ENCODE measurements around the gene LRRFIP1. TPM values are rescaled to one million over a fixed set of nuclear protein-coding genes. Genes with fewer than 3 reads are reported as not detected.
"Not testable (repeated sequence)": the region's sequence is repeated elsewhere in the genome, so short reads cannot be mapped to it uniquely, and the experiment has no call there.

LRRFIP1 gene
- total RNA-seq, 2 experiments from 2014 or later = 189 to 207 TPM

DNA sequence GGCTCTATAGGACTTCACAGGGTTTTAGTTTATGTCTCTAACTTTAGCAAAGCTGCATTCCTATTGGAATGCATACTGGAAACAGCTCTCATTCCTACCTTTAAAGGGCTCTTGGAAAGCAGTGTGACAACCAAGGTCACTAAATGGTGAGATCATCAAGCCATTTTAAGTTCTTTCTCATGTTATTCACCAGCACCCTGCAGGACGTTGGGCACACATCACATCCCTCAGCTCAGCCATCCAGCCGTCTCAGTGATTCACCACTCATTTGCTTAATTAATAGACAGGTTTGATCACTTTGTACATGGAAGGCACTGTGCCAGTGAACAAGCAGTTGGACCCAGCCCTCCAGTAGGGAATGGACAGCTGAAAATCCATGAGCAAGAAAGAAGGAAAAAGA is 139.0 kb downstream of the LRRFIP1 start:
- DNase-seq (no peak), ATAC-seq (no peak)
- H3K27me3 Mint-ChIP-seq (ENCODE audit: low read depth) = no peaks in the 10 kb centered on the region
- H3K9me3 Mint-ChIP-seq (ENCODE audit: insufficient read depth) = no peaks in the 10 kb centered on the region
- H3K4me1 Mint-ChIP-seq (ENCODE audit: low read depth) = no peaks in the 10 kb centered on the region
- H3K27ac Mint-ChIP-seq = no peak overlapping the region
- peaks cover 61% of the 10 kb centered on the region for H3K36me3 Mint-ChIP-seq (ENCODE audit: low read depth)
- ChIA-PET POLR2A (no interaction called here), CTCF (interaction anchor here (0.8 kb wide), 1 partner anchor 94 kb away, joined by 3 read pairs; no protein-coding TSS in a partner anchor)
- H3K4me3 Mint-ChIP-seq = no peak overlapping the region

DNA sequence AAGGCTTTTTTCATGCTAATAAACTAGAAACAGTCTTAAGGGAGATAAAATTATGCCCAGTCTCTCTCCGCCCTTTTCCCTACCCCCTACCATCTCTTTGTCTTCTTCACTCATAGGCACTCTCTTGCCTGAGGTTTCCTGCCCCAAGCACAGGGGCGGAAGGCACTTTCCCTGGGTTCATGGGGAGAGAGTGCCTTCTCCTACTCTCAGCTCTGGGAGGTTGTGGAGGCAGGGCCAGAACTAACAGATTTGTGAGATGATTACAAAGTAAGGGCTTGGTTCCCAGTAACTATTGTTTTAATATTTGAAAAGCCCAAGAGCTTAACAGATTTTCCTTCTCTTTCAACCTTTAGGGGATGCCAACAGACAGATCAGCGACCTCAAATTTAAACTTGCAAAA is 145.1 kb downstream of the LRRFIP1 start:
- POLR2A ChIA-PET = no interaction called here
- DNase-seq (no peak), ATAC-seq (no peak)
- no peaks in the 10 kb centered on the region for H3K9me3 Mint-ChIP-seq (ENCODE audit: insufficient read depth)
- CTCF ChIA-PET = interaction anchor here (1.9 kb wide), 1 partner anchor 27 kb away, joined by 7 read pairs; no protein-coding TSS in a partner anchor
- H3K4me3 Mint-ChIP-seq = no peak overlapping the region
- H3K36me3 Mint-ChIP-seq (ENCODE audit: low read depth) = peaks cover 61% of the 10 kb centered on the region
- no peaks in the 10 kb centered on the region for H3K4me1 Mint-ChIP-seq (ENCODE audit: low read depth)
- no peak overlapping the region for H3K27ac Mint-ChIP-seq
- H3K27me3 Mint-ChIP-seq (ENCODE audit: low read depth) = no peaks in the 10 kb centered on the region

DNA sequence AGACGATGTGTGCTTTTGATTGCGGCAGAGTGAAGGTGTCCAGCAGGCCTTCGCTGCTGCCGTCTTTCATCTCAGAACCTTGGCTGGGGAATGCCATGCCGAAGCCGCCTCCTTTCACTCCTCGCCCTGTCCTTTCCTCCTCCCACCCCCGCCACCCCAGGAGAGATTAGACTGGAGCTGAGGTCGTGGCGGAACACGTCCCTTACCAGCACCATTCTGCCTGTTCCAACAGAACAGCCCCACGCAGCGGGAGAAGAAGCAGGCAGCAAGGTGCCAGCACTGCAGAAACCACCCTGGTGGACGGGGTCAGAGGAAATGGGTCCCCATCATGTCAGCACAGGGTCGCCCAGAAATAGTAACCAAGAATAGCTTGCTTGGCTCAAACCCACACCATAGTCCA is 146.4 kb downstream of the LRRFIP1 start:
- H3K36me3 Mint-ChIP-seq (ENCODE audit: low read depth) = peaks cover 65% of the 10 kb centered on the region
- CTCF ChIA-PET = interaction anchor here (0.8 to 2.1 kb wide), 6 partner anchors 13 to 261 kb away, joined by 3 to 8 read pairs (median 4); no protein-coding TSS in a partner anchor
- H3K27ac Mint-ChIP-seq = no peak overlapping the region
- DNase-seq (no peak), ATAC-seq (no peak)
- H3K4me1 Mint-ChIP-seq (ENCODE audit: low read depth) = no peaks in the 10 kb centered on the region
- POLR2A ChIA-PET = no interaction called here
- no peaks in the 10 kb centered on the region for H3K9me3 Mint-ChIP-seq (ENCODE audit: insufficient read depth)
- no peaks in the 10 kb centered on the region for H3K27me3 Mint-ChIP-seq (ENCODE audit: low read depth)
- no peak overlapping the region for H3K4me3 Mint-ChIP-seq

DNA sequence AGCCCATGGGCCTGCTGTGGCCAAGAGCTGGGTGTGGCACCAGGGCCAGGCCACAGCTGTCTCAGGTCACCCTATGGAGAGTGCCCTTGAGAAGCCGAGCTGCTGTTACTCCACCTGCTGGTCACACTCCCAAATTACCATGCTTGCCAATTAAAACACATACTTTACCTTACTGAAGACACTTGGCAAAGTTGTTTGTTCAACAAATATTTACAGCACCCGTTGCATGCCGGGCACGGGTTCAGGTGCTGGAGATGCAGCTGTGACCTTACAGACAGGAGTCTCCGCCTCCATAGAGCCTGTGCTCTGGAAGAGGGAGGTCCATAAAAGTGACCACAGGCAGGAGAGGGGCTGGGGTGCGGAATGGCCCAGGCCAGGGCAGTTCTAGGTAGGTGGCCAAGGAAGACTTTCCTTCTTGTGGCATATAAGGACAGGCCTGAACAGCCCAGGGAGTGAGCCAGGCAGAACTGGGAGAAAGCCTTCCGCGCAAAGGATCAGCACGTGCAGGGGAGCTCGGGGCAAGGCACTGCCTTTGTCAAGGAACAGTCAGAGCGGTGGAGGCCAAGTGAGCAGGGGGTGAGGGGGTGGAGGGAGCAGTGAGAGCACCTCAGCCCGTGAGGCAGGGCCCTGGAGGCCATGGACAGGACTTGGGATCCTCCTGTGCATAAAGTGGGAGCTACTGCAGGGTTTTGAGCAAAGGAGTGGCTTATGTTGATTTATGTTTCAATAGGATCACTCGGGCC is 147.6 kb downstream of the LRRFIP1 start:
- Mint-ChIP-seq H3K9me3 (ENCODE audit: insufficient read depth) (no peaks in the 10 kb centered on the region), H3K27me3 (ENCODE audit: low read depth) (no peaks in the 10 kb centered on the region), H3K4me3 (no peak overlapping the region), H3K36me3 (ENCODE audit: low read depth) (peaks cover 65% of the 10 kb centered on the region), H3K27ac (peak overlapping the region; percentile 39), H3K4me1 (ENCODE audit: low read depth) (no peaks in the 10 kb centered on the region)
- CTCF ChIA-PET = interaction anchor here (0.6 to 2.1 kb wide), 11 partner anchors 8 to 262 kb away, joined by 3 to 12 read pairs (median 3); no protein-coding TSS in a partner anchor
- POLR2A ChIA-PET = no interaction called here
- DNase-seq = peak; percentile 65
- peak; percentile 79 for ATAC-seq

DNA sequence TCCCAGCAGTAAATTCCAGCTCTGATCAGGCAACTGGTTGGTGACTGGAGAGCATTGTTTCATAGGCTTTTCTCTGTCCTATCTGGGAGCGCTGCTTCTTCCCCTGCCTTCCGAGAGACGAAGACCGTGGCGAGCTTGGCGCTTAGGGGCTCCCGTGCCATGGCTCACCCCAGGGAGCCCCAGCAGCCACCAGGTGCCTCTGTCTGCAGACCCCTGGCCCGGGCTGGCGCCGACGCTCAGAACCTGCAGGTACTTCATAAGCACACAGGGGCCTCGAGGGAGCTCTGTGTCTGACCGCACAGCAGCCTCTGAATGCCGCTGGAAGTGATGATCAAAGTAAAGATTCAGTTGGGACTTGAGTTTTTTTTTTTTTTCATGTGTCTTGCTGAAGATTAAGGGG is 152.1 kb downstream of the LRRFIP1 start:
- DNase-seq (no peak), ATAC-seq (no peak)
- no peak overlapping the region for H3K4me3 Mint-ChIP-seq
- H3K36me3 Mint-ChIP-seq (ENCODE audit: low read depth) = peaks cover 81% of the 10 kb centered on the region
- ChIA-PET CTCF (interaction anchor here (0.7 to 1.4 kb wide), 2 partner anchors 34 to 106 kb away, joined by 3 to 6 read pairs; no protein-coding TSS in a partner anchor), POLR2A (no interaction called here)
- no peaks in the 10 kb centered on the region for H3K27me3 Mint-ChIP-seq (ENCODE audit: low read depth)
- H3K27ac Mint-ChIP-seq = no peak overlapping the region
- H3K9me3 Mint-ChIP-seq (ENCODE audit: insufficient read depth) = no peaks in the 10 kb centered on the region
- H3K4me1 Mint-ChIP-seq (ENCODE audit: low read depth) = no peaks in the 10 kb centered on the region

DNA sequence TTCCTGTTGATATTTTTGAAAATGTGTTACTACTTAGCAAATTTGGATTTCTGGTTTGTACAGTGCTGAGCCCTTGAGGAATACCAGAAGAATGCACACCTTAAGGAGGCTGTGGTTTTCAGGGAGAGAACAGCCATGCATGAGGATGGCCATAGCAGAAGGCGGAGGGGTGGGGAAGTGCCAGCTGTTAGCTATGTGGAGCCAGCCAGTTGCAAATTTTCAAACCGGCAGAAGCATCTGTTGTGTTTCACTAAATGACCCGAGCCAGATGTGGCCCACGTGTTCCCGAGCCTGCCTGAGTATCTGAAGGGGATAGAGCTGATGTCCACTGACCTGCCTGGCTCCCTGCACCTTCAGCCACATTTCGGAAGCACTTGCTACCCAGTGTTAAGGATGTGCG is 154.8 kb downstream of the LRRFIP1 start:
- POLR2A ChIA-PET = no interaction called here
- no peak for ATAC-seq
- Mint-ChIP-seq H3K27me3 (ENCODE audit: low read depth) (no peaks in the 10 kb centered on the region), H3K9me3 (ENCODE audit: insufficient read depth) (peaks cover 7% of the 10 kb centered on the region), H3K4me3 (no peak overlapping the region), H3K36me3 (ENCODE audit: low read depth) (peaks cover 86% of the 10 kb centered on the region), H3K27ac (no peak overlapping the region), H3K4me1 (ENCODE audit: low read depth) (no peaks in the 10 kb centered on the region)
- DNase-seq = no peak
- CTCF ChIA-PET = no interaction called here

DNA sequence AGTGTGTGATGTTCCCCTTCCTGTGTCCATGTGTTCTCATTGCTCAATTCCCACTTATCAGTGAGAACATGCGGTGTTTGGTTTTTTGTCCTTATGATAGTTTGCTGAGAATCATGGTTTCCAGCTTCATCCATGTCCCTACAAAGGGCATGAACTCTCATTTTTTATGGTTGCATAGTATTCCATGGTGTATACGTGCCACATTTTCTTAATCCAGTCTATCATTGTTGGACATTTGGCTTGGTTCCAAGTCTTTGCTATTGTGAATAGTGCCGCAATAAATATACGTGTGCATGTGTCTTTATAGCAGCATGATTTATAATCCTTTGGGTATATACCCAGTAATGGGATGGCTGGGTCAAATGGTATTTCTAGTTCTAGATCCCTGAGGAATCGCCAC is 156.3 kb downstream of the LRRFIP1 start:
- Mint-ChIP-seq H3K9me3 (ENCODE audit: insufficient read depth) (peaks cover 11% of the 10 kb centered on the region), H3K36me3 (ENCODE audit: low read depth) (peaks cover 78% of the 10 kb centered on the region)
- H3K4me1 Mint-ChIP-seq (ENCODE audit: low read depth); H3K27ac Mint-ChIP-seq; H3K4me3 Mint-ChIP-seq; DNase-seq; H3K27me3 Mint-ChIP-seq (ENCODE audit: low read depth); POLR2A ChIA-PET; ATAC-seq: not testable (repeated sequence)
- CTCF ChIA-PET = interaction anchor here (1.1 kb wide), 1 partner anchor 9 kb away, joined by 3 read pairs; no protein-coding TSS in a partner anchor

DNA sequence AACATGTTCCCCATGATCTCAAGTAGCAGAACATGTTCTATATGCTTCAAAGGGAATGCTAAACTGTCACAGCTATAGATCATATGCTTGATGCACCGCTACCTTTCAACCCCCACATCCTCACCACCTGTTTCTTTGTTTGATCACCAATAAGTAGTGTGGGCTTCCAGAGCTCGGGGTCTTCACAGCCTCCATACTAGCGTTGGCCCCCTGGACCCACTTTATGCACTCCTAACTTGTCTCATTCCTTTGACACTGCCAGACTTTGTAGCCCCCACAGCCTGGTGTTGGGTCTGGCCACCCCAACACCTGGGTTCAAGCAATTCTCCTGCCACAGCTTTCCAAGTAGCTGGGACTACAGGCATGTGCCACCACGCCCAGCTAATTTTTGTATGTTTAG is 159.5 kb downstream of the LRRFIP1 start:
- POLR2A ChIA-PET = no interaction called here
- Mint-ChIP-seq H3K27ac (no peak overlapping the region), H3K27me3 (ENCODE audit: low read depth) (no peaks in the 10 kb centered on the region), H3K4me3 (no peak overlapping the region), H3K36me3 (ENCODE audit: low read depth) (peaks cover 52% of the 10 kb centered on the region), H3K9me3 (ENCODE audit: insufficient read depth) (peaks cover 11% of the 10 kb centered on the region), H3K4me1 (ENCODE audit: low read depth) (peaks cover 3% of the 10 kb centered on the region)
- CTCF ChIA-PET = interaction anchor here (1.8 kb wide), 1 partner anchor 12 kb away, joined by 5 read pairs; no protein-coding TSS in a partner anchor
- ATAC-seq (no peak), DNase-seq (no peak)

DNA sequence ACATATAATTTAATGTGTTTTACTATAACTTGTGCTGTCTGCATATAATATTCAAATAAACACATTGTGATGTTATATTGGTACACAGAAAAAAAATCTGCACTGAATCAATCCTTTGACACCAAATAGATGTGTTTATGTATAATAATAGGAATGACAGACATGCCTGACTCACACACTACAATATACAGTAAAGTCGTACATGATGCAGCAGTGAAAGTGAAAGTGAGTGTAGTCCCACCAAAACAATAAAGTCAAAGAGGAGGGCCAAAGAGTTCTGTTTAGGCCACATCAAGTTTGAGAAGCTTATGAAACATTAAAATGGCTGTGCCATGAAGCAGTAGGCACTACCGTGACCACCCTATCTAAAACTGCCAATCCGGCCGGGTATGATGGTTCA is 163.0 kb downstream of the LRRFIP1 start:
- CTCF ChIA-PET = no interaction called here
- H3K27ac Mint-ChIP-seq = no peak overlapping the region
- no peak overlapping the region for H3K4me3 Mint-ChIP-seq
- no peaks in the 10 kb centered on the region for H3K27me3 Mint-ChIP-seq (ENCODE audit: low read depth)
- POLR2A ChIA-PET = no interaction called here
- DNase-seq (no peak), ATAC-seq (no peak)
- H3K36me3 Mint-ChIP-seq (ENCODE audit: low read depth) = peaks cover 26% of the 10 kb centered on the region
- peaks cover 3% of the 10 kb centered on the region for H3K4me1 Mint-ChIP-seq (ENCODE audit: low read depth)
- H3K9me3 Mint-ChIP-seq (ENCODE audit: insufficient read depth) = peaks cover 11% of the 10 kb centered on the region

DNA sequence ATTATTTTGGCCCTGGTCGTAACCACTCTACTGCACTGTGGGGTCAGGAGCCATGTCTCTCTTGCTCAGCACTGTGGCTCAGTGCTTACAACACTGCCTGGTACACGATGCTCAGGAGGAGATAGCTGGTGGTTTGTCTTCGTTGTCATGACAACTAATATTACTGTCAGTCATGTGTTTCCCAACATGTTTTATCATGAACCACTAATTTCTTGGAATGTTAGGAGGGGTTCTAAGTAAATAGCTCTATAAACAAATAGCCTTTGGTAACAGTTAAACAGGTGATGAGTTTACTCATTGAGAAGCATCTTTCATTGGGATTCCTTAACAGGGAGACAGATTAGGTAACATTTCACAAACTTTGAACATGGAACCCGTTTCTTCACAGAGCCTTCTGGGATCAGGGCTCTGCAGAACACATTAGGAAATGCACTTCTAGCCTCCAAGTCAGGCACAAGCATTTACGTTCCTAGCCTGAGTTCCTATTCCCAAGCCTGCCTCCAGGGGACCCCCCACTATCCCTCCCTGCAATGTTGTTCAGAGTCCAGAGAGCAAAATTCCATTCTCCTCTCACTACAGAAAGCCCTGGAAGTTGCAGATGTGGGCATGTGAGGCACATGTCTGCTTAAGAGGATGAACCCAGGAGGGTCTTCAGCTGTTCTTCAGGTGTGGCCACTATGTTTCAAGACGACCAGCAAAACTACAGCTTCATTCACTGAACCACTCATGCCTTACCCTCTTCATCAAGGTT is 164.8 kb downstream of the LRRFIP1 start:
- CTCF ChIA-PET = no interaction called here
- Mint-ChIP-seq H3K9me3 (ENCODE audit: insufficient read depth) (peaks cover 5% of the 10 kb centered on the region), H3K27ac (no peak overlapping the region), H3K27me3 (ENCODE audit: low read depth) (no peaks in the 10 kb centered on the region), H3K4me1 (ENCODE audit: low read depth) (peaks cover 3% of the 10 kb centered on the region), H3K4me3 (no peak overlapping the region), H3K36me3 (ENCODE audit: low read depth) (peaks cover 12% of the 10 kb centered on the region)
- ATAC-seq (no peak), DNase-seq (no peak)
- POLR2A ChIA-PET = no interaction called here

DNA sequence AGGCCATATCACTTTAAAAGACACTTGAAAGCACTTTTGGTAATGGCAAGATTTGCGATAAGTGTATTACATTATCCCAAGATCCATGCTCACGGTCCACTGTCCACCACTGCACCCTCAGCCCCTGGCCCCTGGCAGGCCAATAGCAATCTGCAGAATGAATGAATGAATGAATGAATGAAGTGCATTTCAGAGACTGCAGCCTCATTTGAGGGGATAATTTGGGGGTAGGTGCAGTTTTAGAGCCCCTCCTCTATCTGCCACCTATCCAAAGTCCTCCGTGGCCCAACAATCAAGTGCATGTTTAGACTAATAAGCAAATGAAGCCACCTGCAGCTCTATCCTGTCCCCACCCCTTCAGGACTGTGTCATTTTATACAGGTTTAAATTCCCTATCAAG is 169.9 kb downstream of the LRRFIP1 start:
- Mint-ChIP-seq H3K9me3 (ENCODE audit: insufficient read depth) (no peaks in the 10 kb centered on the region), H3K27me3 (ENCODE audit: low read depth) (no peaks in the 10 kb centered on the region), H3K27ac (no peak overlapping the region), H3K36me3 (ENCODE audit: low read depth) (no peaks in the 10 kb centered on the region), H3K4me1 (ENCODE audit: low read depth) (no peaks in the 10 kb centered on the region), H3K4me3 (no peak overlapping the region)
- ChIA-PET CTCF (no interaction called here), POLR2A (no interaction called here)
- no peak for ATAC-seq
- no peak for DNase-seq

All from activated CD8-positive, alpha-beta T cell treated with anti-CD3 and anti-CD28 coated beads, Interleukin-2, amount 10 ng/mL, durations not matched to agents 7 days and 5 days (primary cell).